ENCODE data around the gene DDX25. TPM values are rescaled to one million over a fixed set of nuclear protein-coding genes. Genes with fewer than 3 reads are reported as not detected.

Gene DDX25
- total RNA-seq, 4 donors from 2014 or later: 0.40 TPM; not detected in 3

DNA sequence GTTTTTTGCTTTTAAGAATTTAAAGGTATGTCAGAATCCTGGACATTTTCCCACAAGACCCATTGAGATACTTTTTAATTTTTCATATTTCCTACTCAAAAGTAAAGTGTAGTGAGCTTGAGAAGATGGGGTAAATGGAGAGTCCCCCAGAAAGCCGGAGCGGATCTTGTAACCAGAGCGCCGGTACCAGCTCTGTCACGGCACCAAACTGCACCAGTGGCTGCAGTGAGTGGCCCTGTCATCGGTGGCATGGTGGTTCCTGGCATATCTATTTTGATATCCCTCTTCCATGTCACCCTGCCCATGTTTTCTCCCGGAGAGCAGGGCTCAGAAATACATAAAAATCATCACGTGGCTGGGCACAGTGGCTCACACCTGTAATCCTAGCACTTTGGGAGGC is 19.3 kb downstream of the DDX25 start:
- TF ChIP-seq, protein P1, sequence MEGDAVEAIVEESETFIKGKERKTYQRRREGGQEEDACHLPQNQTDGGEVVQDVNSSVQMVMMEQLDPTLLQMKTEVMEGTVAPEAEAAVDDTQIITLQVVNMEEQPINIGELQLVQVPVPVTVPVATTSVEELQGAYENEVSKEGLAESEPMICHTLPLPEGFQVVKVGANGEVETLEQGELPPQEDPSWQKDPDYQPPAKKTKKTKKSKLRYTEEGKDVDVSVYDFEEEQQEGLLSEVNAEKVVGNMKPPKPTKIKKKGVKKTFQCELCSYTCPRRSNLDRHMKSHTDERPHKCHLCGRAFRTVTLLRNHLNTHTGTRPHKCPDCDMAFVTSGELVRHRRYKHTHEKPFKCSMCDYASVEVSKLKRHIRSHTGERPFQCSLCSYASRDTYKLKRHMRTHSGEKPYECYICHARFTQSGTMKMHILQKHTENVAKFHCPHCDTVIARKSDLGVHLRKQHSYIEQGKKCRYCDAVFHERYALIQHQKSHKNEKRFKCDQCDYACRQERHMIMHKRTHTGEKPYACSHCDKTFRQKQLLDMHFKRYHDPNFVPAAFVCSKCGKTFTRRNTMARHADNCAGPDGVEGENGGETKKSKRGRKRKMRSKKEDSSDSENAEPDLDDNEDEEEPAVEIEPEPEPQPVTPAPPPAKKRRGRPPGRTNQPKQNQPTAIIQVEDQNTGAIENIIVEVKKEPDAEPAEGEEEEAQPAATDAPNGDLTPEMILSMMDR (IDR thresholded peaks at IDR 0.05): no peak
- no peak for TF ChIP-seq POLR2A (IDR thresholded peaks at IDR 0.05)
- no peaks in the 10 kb centered on the region for H3K36me3 ChIP-seq

DNA sequence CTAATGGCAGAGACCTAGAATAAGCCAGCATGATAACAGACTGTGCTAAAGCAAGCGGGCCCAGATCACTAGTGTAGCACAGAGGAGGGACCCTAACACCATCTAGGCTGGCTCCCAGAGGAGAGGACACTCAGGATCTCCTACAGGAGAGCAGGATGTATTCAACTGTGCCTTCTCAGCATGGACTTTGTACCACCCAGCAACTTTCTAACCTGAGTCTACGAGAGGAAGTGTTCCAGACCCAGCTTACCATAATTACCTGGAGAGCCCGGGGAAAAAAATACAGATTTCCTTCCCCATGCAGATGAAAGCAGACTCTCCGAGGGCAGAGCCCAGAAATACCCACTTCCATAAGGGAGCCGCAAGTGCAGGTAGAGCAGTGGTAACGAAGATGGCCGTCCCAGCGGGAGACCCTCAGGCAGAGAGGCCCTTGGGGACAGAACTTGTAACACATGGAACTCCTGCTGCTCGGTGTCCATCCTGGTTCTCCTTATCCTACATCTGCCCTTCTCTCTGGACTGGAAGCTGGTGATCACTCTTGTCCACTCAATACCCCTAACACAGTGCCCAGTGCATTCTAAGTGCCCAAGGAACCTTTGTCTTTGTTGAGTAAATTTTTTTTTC is 20.2 kb downstream of the DDX25 start:
- H3K9me3 ChIP-seq: no peaks in the 10 kb centered on the region
- no peaks in the 10 kb centered on the region for H3K27me3 ChIP-seq
- no peak for DNase-seq
- peak overlapping the region in 1 of 4 donors; percentile 20 for H3K27ac ChIP-seq
- H3K4me3 ChIP-seq: no peak overlapping the region
- no peaks in the 10 kb centered on the region for H3K36me3 ChIP-seq
- no peak for TF ChIP-seq POLR2A (IDR thresholded peaks at IDR 0.05)
- TF ChIP-seq, protein P1 (IDR thresholded peaks at IDR 0.05): no peak
- peaks cover 0 to 18% (median 0%) of the 10 kb centered on the region in 4 donors for H3K4me1 ChIP-seq

More for the DNA sequence above, 19.3 kb downstream of the DDX25 start:
- no peak for DNase-seq
- no peak overlapping the region for H3K4me3 ChIP-seq
- no peak overlapping the region for H3K27ac ChIP-seq
- no peaks in the 10 kb centered on the region for H3K27me3 ChIP-seq
- H3K4me1 ChIP-seq: peaks cover 0 to 18% (median 0%) of the 10 kb centered on the region in 4 donors
- no peaks in the 10 kb centered on the region for H3K9me3 ChIP-seq

- no peaks in the 10 kb centered on the region for H3K27me3 ChIP-seq
- TF ChIP-seq, protein P1 (IDR thresholded peaks at IDR 0.05): peak in 2 of 6 experiments; percentile 10 to 20
- TF ChIP-seq POLR2A (IDR thresholded peaks at IDR 0.05): no peak
- peak overlapping the region in 2 of 4 donors; percentile 20 to 66 for H3K27ac ChIP-seq
- H3K4me3 ChIP-seq: no peak overlapping the region
- peaks cover 0 to 18% (median 0%) of the 10 kb centered on the region in 4 donors for H3K4me1 ChIP-seq
- H3K36me3 ChIP-seq: no peaks in the 10 kb centered on the region
- no peaks in the 10 kb centered on the region for H3K9me3 ChIP-seq
- peak in 1 of 3 donors; percentile 67 for DNase-seq
Observed at GRCh38 chr11:125925247-125925740, 21.0 kb downstream of the DDX25 start.

GRCh38 chr11:125925804-125926203 is 21.5 kb downstream of the DDX25 start:
- TF ChIP-seq, protein P1 (IDR thresholded peaks at IDR 0.05): no peak
- no peak for TF ChIP-seq POLR2A (IDR thresholded peaks at IDR 0.05)
- DNase-seq: no peak
- H3K4me3 ChIP-seq: no peak overlapping the region
- H3K36me3 ChIP-seq: no peaks in the 10 kb centered on the region
- H3K4me1 ChIP-seq: peaks cover 0 to 18% (median 0%) of the 10 kb centered on the region in 4 donors
- H3K27ac ChIP-seq: peak overlapping the region in 1 of 4 donors; percentile 66
- no peaks in the 10 kb centered on the region for H3K9me3 ChIP-seq
- H3K27me3 ChIP-seq: no peaks in the 10 kb centered on the region

GRCh38 chr11:125926682-125927081 is 22.4 kb downstream of the DDX25 start:
- H3K4me1 ChIP-seq: peaks cover 0 to 18% (median 0%) of the 10 kb centered on the region in 4 donors
- no peaks in the 10 kb centered on the region for H3K9me3 ChIP-seq
- no peaks in the 10 kb centered on the region for H3K27me3 ChIP-seq
- no peaks in the 10 kb centered on the region for H3K36me3 ChIP-seq
- no peak for DNase-seq
- no peak overlapping the region for H3K4me3 ChIP-seq
- TF ChIP-seq POLR2A (IDR thresholded peaks at IDR 0.05): no peak
- TF ChIP-seq, protein P1 (IDR thresholded peaks at IDR 0.05): no peak
- no peak overlapping the region for H3K27ac ChIP-seq
